ENCODE data around the gene CCP110. TPM values are rescaled to one million over a fixed set of nuclear protein-coding genes. Genes with fewer than 3 reads are reported as not detected.
"Not testable (repeated sequence)": the region's sequence is repeated elsewhere in the genome, so short reads cannot be mapped to it uniquely, and the experiment has no call there.

The CCP110 gene
- polyA plus RNA-seq, 3 donors, result 21.6 to 39.0 (median 37.1) TPM

GRCh38 chr16:19542138-19542821, 18.5 kb downstream of the CCP110 start:
- no peak for DNase-seq

GRCh38 chr16:19543278-19543996, 19.7 kb downstream of the CCP110 start:
- DNase-seq, result not testable (repeated sequence)

GRCh38 chr16:19548144-19548543, 24.4 kb downstream of the CCP110 start:
- no peak for DNase-seq

GRCh38 chr16:19549673-19550072, 25.9 kb downstream of the CCP110 start:
- DNase-seq, result no peak

- peak; percentile 99 for DNase-seq
Measured at GRCh38 chr16:19555186-19555937, 31.6 kb downstream of the CCP110 start, which contains the start of gene VPS35L. Gene VPS35L (plus strand): TSS chr16:19555703. CDS start chr16:19555730, 27 bp downstream.

GRCh38 chr16:19555938-19556771, 32.4 kb downstream of the CCP110 start:
- DNase-seq, result no peak

- DNase-seq, result peak; percentile 42
Measured at GRCh38 chr16:19559242-19559910, 35.6 kb downstream of the CCP110 start.

- no peak for DNase-seq
Measured at GRCh38 chr16:19560078-19560477, 36.3 kb downstream of the CCP110 start.

GRCh38 chr16:19563377-19563776, 39.6 kb downstream of the CCP110 start:
- DNase-seq, result no peak

- DNase-seq, result no peak
Measured at GRCh38 chr16:19566362-19566761, 42.6 kb downstream of the CCP110 start.

- DNase-seq, result no peak
Measured at GRCh38 chr16:19567560-19567959, 43.8 kb downstream of the CCP110 start.

GRCh38 chr16:19573997-19574396, 50.3 kb downstream of the CCP110 start:
- no peak for DNase-seq

GRCh38 chr16:19574615-19575014, 50.9 kb downstream of the CCP110 start:
- no peak for DNase-seq

- no peak for DNase-seq
Measured at GRCh38 chr16:19578378-19578971, 54.7 kb downstream of the CCP110 start.

GRCh38 chr16:19582050-19582831, 58.5 kb downstream of the CCP110 start:
- no peak for DNase-seq

GRCh38 chr16:19583665-19584300, 60.0 kb downstream of the CCP110 start:
- DNase-seq, result peak; percentile 29

- DNase-seq, result no peak
Measured at GRCh38 chr16:19588661-19589060, 64.9 kb downstream of the CCP110 start.

- DNase-seq, result no peak
Measured at GRCh38 chr16:19589106-19589505, 65.4 kb downstream of the CCP110 start.

GRCh38 chr16:19589771-19590302, 66.1 kb downstream of the CCP110 start:
- peak; percentile 24 for DNase-seq

Data from renal pelvis (tissue), 4 donors.